WTC11 (cell line): ENCODE data around the gene CYP4F2.

Source experiments
- CREB1 ChIP-seq: sonication (generic); formaldehyde crosslinking; IDR thresholded peaks from 2 replicates; pipeline ENCODE4 v1.8.0; 2023; ENCODE audit warnings: mild to moderate bottlenecking, missing genetic modification reagents
- FOXJ3 ChIP-seq: sonication (generic); formaldehyde crosslinking; IDR thresholded peaks from 2 replicates; pipeline ENCODE4 v1.9.0; 2021; ENCODE audit warnings: missing genetic modification reagents, mild to moderate bottlenecking, borderline replicate concordance
- JUN ChIP-seq: sonication (generic); formaldehyde crosslinking; IDR thresholded peaks from 2 replicates; pipeline ENCODE4 v1.8.0; 2023; ENCODE audit warnings: mild to moderate bottlenecking, missing genetic modification reagents
- SMAD3 ChIP-seq: sonication (generic); formaldehyde crosslinking; IDR thresholded peaks from 2 replicates; pipeline ENCODE4 v1.8.0; 2022; ENCODE audit warnings: missing genetic modification reagents, mild to moderate bottlenecking, borderline replicate concordance
- SP1 ChIP-seq: sonication (generic); formaldehyde crosslinking; conservative IDR thresholded peaks from 2 replicates; pipeline ENCODE4 v1.8.1; 2022; ENCODE audit warnings: missing genetic modification reagents
- TEAD4 ChIP-seq: sonication (generic); formaldehyde crosslinking; IDR thresholded peaks from 2 replicates; pipeline ENCODE4 v1.8.0; 2022; ENCODE audit warnings: mild to moderate bottlenecking, missing genetic modification reagents
- ZNF232 ChIP-seq: sonication (generic); formaldehyde crosslinking; IDR thresholded peaks from 2 replicates; pipeline ENCODE4 v1.8.0; 2022; ENCODE audit warnings: mild to moderate bottlenecking, missing genetic modification reagents
- ZNF317 ChIP-seq: sonication (generic); formaldehyde crosslinking; IDR thresholded peaks from 2 replicates; pipeline ENCODE4 v1.8.1; 2023; ENCODE audit warnings: low read depth, mild to moderate bottlenecking, moderate library complexity, missing genetic modification reagents, borderline replicate concordance
- TF ChIP-seq, protein P1 (sequence below): fragments of 200-600 bp; IDR thresholded peaks from 2 replicates; pipeline ENCODE4 v1.8.0; 2022; ENCODE audit warnings: antibody characterized with exemption
- TF ChIP-seq, protein P2 (sequence below): fragments of 250-450 bp; sonication (Bioruptor Pico); IDR thresholded peaks from 2 replicates; pipeline ENCODE4 v1.9.0; 2021; ENCODE audit warnings: moderate library complexity, mild to moderate bottlenecking, inconsistent platforms, borderline replicate concordance
- TF ChIP-seq, protein P3 (sequence below): sonication (generic); formaldehyde crosslinking; IDR thresholded peaks from 2 replicates; pipeline ENCODE4 v1.8.0; 2022; ENCODE audit warnings: mild to moderate bottlenecking, missing genetic modification reagents

DNA sequence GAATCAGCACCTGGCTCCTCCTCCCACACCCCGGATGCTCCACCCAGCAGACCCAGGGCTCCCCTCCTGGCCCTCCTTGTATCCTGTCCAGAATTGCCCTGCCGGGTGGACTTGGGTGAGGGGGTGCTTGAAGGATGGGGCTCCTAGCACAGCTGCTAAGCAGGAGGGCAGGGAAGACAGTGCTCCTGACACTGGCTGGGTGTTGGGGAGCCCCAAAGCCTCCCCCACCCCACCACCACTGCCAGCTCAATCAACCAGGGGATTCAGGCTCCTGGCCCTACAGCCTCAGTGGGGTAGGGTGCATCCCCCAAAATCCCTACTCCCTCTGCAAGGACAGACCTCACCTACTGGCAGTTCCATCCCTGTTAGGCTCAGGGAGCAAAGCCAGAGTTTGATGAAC lies 39.1 kb upstream of the CYP4F2 start:
- no peak for TF ChIP-seq ZNF317
- TF ChIP-seq, protein P1, sequence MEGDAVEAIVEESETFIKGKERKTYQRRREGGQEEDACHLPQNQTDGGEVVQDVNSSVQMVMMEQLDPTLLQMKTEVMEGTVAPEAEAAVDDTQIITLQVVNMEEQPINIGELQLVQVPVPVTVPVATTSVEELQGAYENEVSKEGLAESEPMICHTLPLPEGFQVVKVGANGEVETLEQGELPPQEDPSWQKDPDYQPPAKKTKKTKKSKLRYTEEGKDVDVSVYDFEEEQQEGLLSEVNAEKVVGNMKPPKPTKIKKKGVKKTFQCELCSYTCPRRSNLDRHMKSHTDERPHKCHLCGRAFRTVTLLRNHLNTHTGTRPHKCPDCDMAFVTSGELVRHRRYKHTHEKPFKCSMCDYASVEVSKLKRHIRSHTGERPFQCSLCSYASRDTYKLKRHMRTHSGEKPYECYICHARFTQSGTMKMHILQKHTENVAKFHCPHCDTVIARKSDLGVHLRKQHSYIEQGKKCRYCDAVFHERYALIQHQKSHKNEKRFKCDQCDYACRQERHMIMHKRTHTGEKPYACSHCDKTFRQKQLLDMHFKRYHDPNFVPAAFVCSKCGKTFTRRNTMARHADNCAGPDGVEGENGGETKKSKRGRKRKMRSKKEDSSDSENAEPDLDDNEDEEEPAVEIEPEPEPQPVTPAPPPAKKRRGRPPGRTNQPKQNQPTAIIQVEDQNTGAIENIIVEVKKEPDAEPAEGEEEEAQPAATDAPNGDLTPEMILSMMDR, result no peak
- no peak for TF ChIP-seq SMAD3
- TF ChIP-seq JUN (CRISPR knock-in tag), result no peak
- TF ChIP-seq TEAD4 (CRISPR knock-in tag), result no peak
- no peak for TF ChIP-seq ZNF232 (CRISPR knock-in tag)
- no peak for TF ChIP-seq FOXJ3 (CRISPR knock-in tag)
- TF ChIP-seq, protein P2, sequence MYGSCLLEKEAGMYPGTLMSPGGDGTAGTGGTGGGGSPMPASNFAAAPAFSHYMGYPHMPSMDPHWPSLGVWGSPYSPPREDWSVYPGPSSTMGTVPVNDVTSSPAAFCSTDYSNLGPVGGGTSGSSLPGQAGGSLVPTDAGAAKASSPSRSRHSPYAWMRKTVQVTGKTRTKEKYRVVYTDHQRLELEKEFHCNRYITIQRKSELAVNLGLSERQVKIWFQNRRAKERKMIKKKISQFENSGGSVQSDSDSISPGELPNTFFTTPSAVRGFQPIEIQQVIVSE (CRISPR knock-in tag), result no peak
- TF ChIP-seq, protein P3, sequence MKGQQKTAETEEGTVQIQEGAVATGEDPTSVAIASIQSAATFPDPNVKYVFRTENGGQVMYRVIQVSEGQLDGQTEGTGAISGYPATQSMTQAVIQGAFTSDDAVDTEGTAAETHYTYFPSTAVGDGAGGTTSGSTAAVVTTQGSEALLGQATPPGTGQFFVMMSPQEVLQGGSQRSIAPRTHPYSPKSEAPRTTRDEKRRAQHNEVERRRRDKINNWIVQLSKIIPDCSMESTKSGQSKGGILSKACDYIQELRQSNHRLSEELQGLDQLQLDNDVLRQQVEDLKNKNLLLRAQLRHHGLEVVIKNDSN, result no peak
- TF ChIP-seq SP1 (CRISPR knock-in tag), result no peak
- TF ChIP-seq CREB1, result no peak
